Jurkat, Clone E6-1 (cell line): Measurements from ENCODE around the gene PGRMC2. TPM values are rescaled to one million over a fixed set of nuclear protein-coding genes. Genes with fewer than 3 reads are reported as not detected.
A peak's percentile ranks its signal among the peaks of the same experiment; 100 is the strongest.

ENCODE experiments used
- DNase-seq: peaks from one replicate; pipeline ENCODE4 v3.0.0-alpha.2; 2011; ENCODE audit warnings: low read depth, low spot score
- H3K4me3 ChIP-seq: 2 replicates; pipeline ENCODE4 v1.5.1; 2011; ENCODE audit warnings: mild to moderate bottlenecking, low read length, control low read depth, moderate library complexity
- polyA plus RNA-seq: library from polyadenylated mRNA; unstranded; fragments of >200 nt; gene quantifications from one replicate; pipeline ENCODE4 v1.2.1, GENCODE V29; 2012; ENCODE audit warnings: missing spikeins; ENCODE audit not compliant: insufficient read length, insufficient read depth

The PGRMC2 gene
- polyA plus RNA-seq: 44.4 TPM

GRCh38 chr4:128287141-128287870, at the start of gene PGRMC2:
TSS of gene PGRMC2 (minus strand) at chr4:128287813. CDS start at chr4:128287790, 23 bp downstream.
- DNase-seq: peak; percentile 14
- peak within 1 kb of the TSS; percentile 87 for H3K4me3 ChIP-seq

- no peak for DNase-seq
- H3K4me3 ChIP-seq: no peak overlapping the region
Observed at GRCh38 chr4:128335541-128335940, 47.9 kb upstream of the PGRMC2 start.

GRCh38 chr4:128334256-128334655, 46.6 kb upstream of the PGRMC2 start:
- no peak for DNase-seq
- H3K4me3 ChIP-seq: no peak overlapping the region

- no peak overlapping the region for H3K4me3 ChIP-seq
- no peak for DNase-seq
Observed at GRCh38 chr4:128333309-128334018, 45.9 kb upstream of the PGRMC2 start.

GRCh38 chr4:128332081-128332480, 44.5 kb upstream of the PGRMC2 start:
- no peak overlapping the region for H3K4me3 ChIP-seq
- DNase-seq: no peak

- H3K4me3 ChIP-seq: no peak overlapping the region
- no peak for DNase-seq
Observed at GRCh38 chr4:128329638-128330037, 42.0 kb upstream of the PGRMC2 start.

GRCh38 chr4:128328106-128328505, 40.5 kb upstream of the PGRMC2 start:
- no peak for DNase-seq
- H3K4me3 ChIP-seq: no peak overlapping the region

- DNase-seq: no peak
- H3K4me3 ChIP-seq: no peak overlapping the region
Observed at GRCh38 chr4:128323401-128323800, 35.8 kb upstream of the PGRMC2 start.

- no peak overlapping the region for H3K4me3 ChIP-seq
- no peak for DNase-seq
Observed at GRCh38 chr4:128322986-128323385, 35.4 kb upstream of the PGRMC2 start.

- no peak for DNase-seq
- no peak overlapping the region for H3K4me3 ChIP-seq
Observed at GRCh38 chr4:128322311-128322710, 34.7 kb upstream of the PGRMC2 start.

- no peak for DNase-seq
Observed at GRCh38 chr4:128320656-128321055, 33.0 kb upstream of the PGRMC2 start.

GRCh38 chr4:128315756-128316520, 28.3 kb upstream of the PGRMC2 start:
- DNase-seq: no peak
- no peak overlapping the region for H3K4me3 ChIP-seq

More at GRCh38 chr4:128320656-128321055, 33.0 kb upstream of the PGRMC2 start:
- H3K4me3 ChIP-seq: no peak overlapping the region

GRCh38 chr4:128311659-128312403, 24.2 kb upstream of the PGRMC2 start:
- H3K4me3 ChIP-seq: no peak overlapping the region
- DNase-seq: no peak

GRCh38 chr4:128310266-128310697, 22.7 kb upstream of the PGRMC2 start:
- H3K4me3 ChIP-seq: no peak overlapping the region
- no peak for DNase-seq

GRCh38 chr4:128309585-128309984, 22.0 kb upstream of the PGRMC2 start:
- no peak overlapping the region for H3K4me3 ChIP-seq
- DNase-seq: no peak

- H3K4me3 ChIP-seq: no peak overlapping the region
- no peak for DNase-seq
Observed at GRCh38 chr4:128308986-128309385, 21.4 kb upstream of the PGRMC2 start.

GRCh38 chr4:128307123-128307571, 19.5 kb upstream of the PGRMC2 start:
- DNase-seq: no peak
- no peak overlapping the region for H3K4me3 ChIP-seq

GRCh38 chr4:128305942-128306341, 18.3 kb upstream of the PGRMC2 start:
- H3K4me3 ChIP-seq: no peak overlapping the region
- DNase-seq: no peak

- no peak for DNase-seq
- no peak overlapping the region for H3K4me3 ChIP-seq
Observed at GRCh38 chr4:128303986-128304385, 16.4 kb upstream of the PGRMC2 start.
